Panc1 (cell line): ENCODE results near the gene DRD3. TPM values are rescaled to one million over a fixed set of nuclear protein-coding genes. Genes with fewer than 3 reads are reported as not detected.

Experiments used
- ATAC-seq: fragments of 200-7000 bp; cut with Tn5 transposase; 2 replicates; pipeline ENCODE4 v1.9.1; 2020; ENCODE audit warnings: mild to moderate bottlenecking, moderate library complexity
- BruUV-seq: library from RNA; stranded (reverse); fragments of 400-500 nt; replicated peaks from 2 replicates; lab custom pipeline; 2021; lab: Mats Ljungman, UMichigan
- CTCF ChIA-PET: fragments of 300-600 bp; sonication (Branson Sonifier 250); formaldehyde crosslinking; loops from one replicate; lab custom pipeline; 2022; ENCODE audit warnings: antibody characterized with exemption; lab: Charles Lee
- POLR2A ChIA-PET: fragments of 300-600 bp; sonication (Branson Sonifier 250); formaldehyde crosslinking; loops from one replicate; lab custom pipeline; 2022; ENCODE audit warnings: antibody characterized with exemption; lab: Charles Lee
- DNase-seq: peaks from one replicate; pipeline ENCODE4 v3.0.0-alpha.2; 2010; ENCODE audit warnings: low read depth, low spot score
- H3K27ac ChIP-seq: 2 replicates; pipeline ENCODE4 v1.5.1; 2011; ENCODE audit warnings: mild to moderate bottlenecking, low read length, inconsistent platforms
- H3K27me3 ChIP-seq: fragments of 200-500 bp; sonication (Bioruptor generic); 2 replicates; pipeline ENCODE4 v1.6.0; 2014; ENCODE audit warnings: low read length, inconsistent platforms; ENCODE audit not compliant: control insufficient read depth, insufficient read depth
- H3K36me3 ChIP-seq: fragments of 200-500 bp; sonication (Bioruptor generic); 2 replicates; pipeline ENCODE4 v1.5.1; 2014; ENCODE audit warnings: inconsistent platforms, mild to moderate bottlenecking, low read length, moderate library complexity; ENCODE audit not compliant: control insufficient read depth, insufficient read depth
- H3K4me1 ChIP-seq: 2 replicates; pipeline ENCODE4 v1.5.1; 2011; ENCODE audit warnings: inconsistent platforms, mild to moderate bottlenecking, low read length, moderate library complexity; ENCODE audit not compliant: control insufficient read depth, insufficient read depth
- H3K4me3 ChIP-seq, 2 experiments: 2 replicates each; pipeline ENCODE4 v1.5.1; 2011 to 2012; ENCODE audit warnings: low read depth in 2 of 2, low read length in 2 of 2, mild to moderate bottlenecking in 2 of 2, inconsistent platforms in 1 of 2, moderate library complexity in 1 of 2
- H3K9me3 ChIP-seq: fragments of 200-500 bp; sonication (Bioruptor generic); 2 replicates; pipeline ENCODE4 v1.5.1; 2014; ENCODE audit warnings: low read depth, mild to moderate bottlenecking, inconsistent platforms, low read length, moderate library complexity; ENCODE audit not compliant: control insufficient read depth, insufficient read depth
- CTCF ChIP-seq: fragments of 450-650 bp; IDR thresholded peaks from 2 replicates; pipeline ENCODE4 v1.5.1; 2017; ENCODE audit warnings: mild to moderate bottlenecking
- POLR2AphosphoS5 ChIP-seq: IDR thresholded peaks from 2 replicates; pipeline ENCODE4 v1.6.1; 2012; ENCODE audit warnings: mild to moderate bottlenecking, low read depth, low read length, moderate library complexity
- SIN3A ChIP-seq: IDR thresholded peaks from 2 replicates; pipeline ENCODE4 v1.6.1; 2012; ENCODE audit warnings: low read depth, mild to moderate bottlenecking, low read length, moderate library complexity, borderline replicate concordance; ENCODE audit not compliant: insufficient read depth
- TCF7L2 ChIP-seq: IDR thresholded peaks from 2 replicates; pipeline ENCODE4 v1.6.1; 2011; ENCODE audit warnings: mild to moderate bottlenecking, low read depth, low read length, inconsistent platforms
- in situ Hi-C: cut with HindIII; loops from 2 replicates; pipeline ENCODE4 v1.10.0; 2016; ENCODE audit warnings: low sequenced_read_pairs, low pct_unique_long_range_greater_than_20kb
- intact Hi-C: fragments of 100-400 bp; cut with micrococcal nuclease; formaldehyde crosslinking; loops from one replicate; pipeline ENCODE4 v1.10.0; 2022; ENCODE audit not compliant: unreplicated experiment
- total RNA-seq: library from RNA; stranded (reverse); gene quantifications from one replicate; pipeline ENCODE4 v1.2.1, GENCODE V29; 2021; ENCODE audit not compliant: unreplicated experiment
- TF ChIP-seq, protein P1 (sequence below), 2 experiments: IDR thresholded peaks; 2 replicates each; pipeline ENCODE4 v1.6.1; 2011 to 2012; ENCODE audit warnings: low read depth in 2 of 2, control low read depth in 1 of 2, low read length in 1 of 2, mild to moderate bottlenecking in 1 of 2, moderate library complexity in 1 of 2; ENCODE audit not compliant: insufficient read depth in 1 of 2

Gene DRD3
- total RNA-seq, 1 experiment from 2014 or later = not detected

GRCh38 chr3:114218006-114218405 lies 39.2 kb upstream of the DRD3 start:
- Histone ChIP-seq H3K4me1 (no peaks in the 10 kb centered on the region), H3K9me3 (no peaks in the 10 kb centered on the region), H3K27me3 (peaks cover 5% of the 10 kb centered on the region), H3K36me3 (no peaks in the 10 kb centered on the region), H3K4me3 (no peak overlapping the region), H3K27ac (no peak overlapping the region)
- TF ChIP-seq CTCF (no peak), TCF7L2 (no peak), SIN3A (no peak), POLR2AphosphoS5 (no peak)
- TF ChIP-seq, protein P1, sequence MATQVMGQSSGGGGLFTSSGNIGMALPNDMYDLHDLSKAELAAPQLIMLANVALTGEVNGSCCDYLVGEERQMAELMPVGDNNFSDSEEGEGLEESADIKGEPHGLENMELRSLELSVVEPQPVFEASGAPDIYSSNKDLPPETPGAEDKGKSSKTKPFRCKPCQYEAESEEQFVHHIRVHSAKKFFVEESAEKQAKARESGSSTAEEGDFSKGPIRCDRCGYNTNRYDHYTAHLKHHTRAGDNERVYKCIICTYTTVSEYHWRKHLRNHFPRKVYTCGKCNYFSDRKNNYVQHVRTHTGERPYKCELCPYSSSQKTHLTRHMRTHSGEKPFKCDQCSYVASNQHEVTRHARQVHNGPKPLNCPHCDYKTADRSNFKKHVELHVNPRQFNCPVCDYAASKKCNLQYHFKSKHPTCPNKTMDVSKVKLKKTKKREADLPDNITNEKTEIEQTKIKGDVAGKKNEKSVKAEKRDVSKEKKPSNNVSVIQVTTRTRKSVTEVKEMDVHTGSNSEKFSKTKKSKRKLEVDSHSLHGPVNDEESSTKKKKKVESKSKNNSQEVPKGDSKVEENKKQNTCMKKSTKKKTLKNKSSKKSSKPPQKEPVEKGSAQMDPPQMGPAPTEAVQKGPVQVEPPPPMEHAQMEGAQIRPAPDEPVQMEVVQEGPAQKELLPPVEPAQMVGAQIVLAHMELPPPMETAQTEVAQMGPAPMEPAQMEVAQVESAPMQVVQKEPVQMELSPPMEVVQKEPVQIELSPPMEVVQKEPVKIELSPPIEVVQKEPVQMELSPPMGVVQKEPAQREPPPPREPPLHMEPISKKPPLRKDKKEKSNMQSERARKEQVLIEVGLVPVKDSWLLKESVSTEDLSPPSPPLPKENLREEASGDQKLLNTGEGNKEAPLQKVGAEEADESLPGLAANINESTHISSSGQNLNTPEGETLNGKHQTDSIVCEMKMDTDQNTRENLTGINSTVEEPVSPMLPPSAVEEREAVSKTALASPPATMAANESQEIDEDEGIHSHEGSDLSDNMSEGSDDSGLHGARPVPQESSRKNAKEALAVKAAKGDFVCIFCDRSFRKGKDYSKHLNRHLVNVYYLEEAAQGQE (IDR thresholded peaks at IDR 0.05; ENCODE audit: insufficient read depth in 1 of 2, low read depth in 2 of 2, low read length in 1 of 2) = no peak
- ChIA-PET POLR2A (no interaction called here), CTCF (no interaction called here)
- ATAC-seq (no peak), DNase-seq (no peak)
- intact Hi-C loops (no loop called here), in situ Hi-C loops (no loop called here)
- BruUV-seq = no TSS peak

- no peaks in the 10 kb centered on the region for H3K36me3 ChIP-seq
- intact Hi-C loops = no loop called here
- no peaks in the 10 kb centered on the region for H3K4me1 ChIP-seq
- ChIA-PET CTCF (no interaction called here), POLR2A (no interaction called here)
- peaks cover 5% of the 10 kb centered on the region for H3K27me3 ChIP-seq
- TF ChIP-seq TCF7L2 = no peak
- TF ChIP-seq POLR2AphosphoS5 = no peak
- TF ChIP-seq, protein P1 (IDR thresholded peaks at IDR 0.05; ENCODE audit: insufficient read depth in 1 of 2, low read depth in 2 of 2, low read length in 1 of 2) = no peak
- no peak for TF ChIP-seq SIN3A
- no peak for TF ChIP-seq CTCF
- no TSS peak for BruUV-seq
- no peaks in the 10 kb centered on the region for H3K9me3 ChIP-seq
- ATAC-seq (no peak), DNase-seq (no peak)
- no peak overlapping the region for H3K4me3 ChIP-seq
- no peak overlapping the region for H3K27ac ChIP-seq
- in situ Hi-C loops = no loop called here
Observed at GRCh38 chr3:114217266-114217665, 38.4 kb upstream of the DRD3 start.
